ENCODE data around the gene RHCE.

- TF ChIP-seq EZH2 (optimal IDR thresholded peaks at IDR 0.05; ENCODE audit: low read depth, low read length) (no peak), CTCF (IDR thresholded peaks at IDR 0.05; ENCODE audit: low read length) (no peak), EZH2phosphoT487 (IDR thresholded peaks at IDR 0.05; ENCODE audit: low read length) (no peak)
Measured at GRCh38 chr1:25347556-25347955, 73.1 kb downstream of the RHCE start.
